ENCODE measurements around the gene TRPM4.

The TRPM4 gene

GRCh38 chr19:49243726-49244125, 86.1 kb downstream of the TRPM4 start:
- no peak for DNase-seq

GRCh38 chr19:49244256-49244655, 86.7 kb downstream of the TRPM4 start:
- no peak for DNase-seq

GRCh38 chr19:49247676-49248075, 90.1 kb downstream of the TRPM4 start:
- no peak for DNase-seq

GRCh38 chr19:49249933-49250332, 92.3 kb downstream of the TRPM4 start:
- DNase-seq = no peak

- no peak for DNase-seq
Observed at GRCh38 chr19:49255674-49256073, 98.1 kb downstream of the TRPM4 start.

- DNase-seq = no peak
Observed at GRCh38 chr19:49256691-49257090, 99.1 kb downstream of the TRPM4 start.
